Thyroid gland (tissue), 4 donors: ENCODE measurements around the gene RIC1. TPM values are rescaled to one million over a fixed set of nuclear protein-coding genes. Genes with fewer than 3 reads are reported as not detected.
A peak's percentile ranks its signal among the peaks of the same experiment; 100 is the strongest.

Experiments
- DNase-seq, 2 donors: peaks; one replicate each; pipeline ENCODE4 v3.0.0-alpha.2; 2019
- H3K27ac ChIP-seq, 3 donors: fragments of 200-600 bp; sonication (generic); 1 replicate in 2 of 3; 2 replicates in 1 of 3; pipeline ENCODE4 v1.5.1; 2016 to 2019; ENCODE audit warnings: mild to moderate bottlenecking in 1 of 3, moderate library complexity in 1 of 3
- H3K27me3 ChIP-seq: fragments of 200-600 bp; sonication (generic); one replicate; pipeline ENCODE4 v1.5.1; 2019
- H3K36me3 ChIP-seq, 2 donors: fragments of 200-600 bp; sonication (generic); one replicate each; pipeline ENCODE4 v1.5.1; 2016 to 2019
- H3K4me1 ChIP-seq, 2 donors: fragments of 200-600 bp; sonication (generic); one replicate each; pipeline ENCODE4 v1.5.1; 2017 to 2019
- H3K4me3 ChIP-seq, 3 donors: fragments of 200-600 bp; sonication (generic); replicated peaks in 1 of 3; 1 replicate in 2 of 3; 2 replicates in 1 of 3; pipeline ENCODE4 v1.5.1; 2016; ENCODE audit warnings: mild to moderate bottlenecking in 1 of 3
- H3K9me3 ChIP-seq: fragments of 200-600 bp; sonication (generic); one replicate; pipeline ENCODE4 v1.5.1; 2017
- CTCF ChIP-seq, 6 experiments: fragments of 200-600 bp in 3 of 6; fragments of 450-650 bp in 3 of 6; sonication (generic) in 3 of 6; IDR thresholded peaks; one replicate each; pipeline ENCODE4 v1.5.1; 2016 to 2019; ENCODE audit warnings: antibody characterized with exemption in 6 of 6, mild to moderate bottlenecking in 2 of 6, inconsistent platforms in 1 of 6, moderate library complexity in 1 of 6
- POLR2A ChIP-seq, 2 donors: fragments of 450-650 bp; IDR thresholded peaks; one replicate each; pipeline ENCODE4 v1.6.1; 2017; ENCODE audit warnings: antibody characterized with exemption in 2 of 2, mild to moderate bottlenecking in 2 of 2, moderate library complexity in 1 of 2
- WGBS, 2 donors: methylation state at CpG; one replicate each; pipeline ENCODE4 v1.1.5; 2017; 5-methylcytosine and 5-hydroxymethylcytosine counted together
- intact Hi-C: fragments of 100-400 bp; cut with DNase I; formaldehyde crosslinking; loops from one replicate; pipeline ENCODE4 v1.15.1; 2023
- total RNA-seq, 4 donors: library from RNA; depleted of rRNA; stranded (reverse); fragments of >200 nt; gene quantifications; one replicate each; pipeline ENCODE4 v1.2.3, GENCODE V29; 2016

RIC1 gene
- total RNA-seq, 4 donors from 2014 or later = 42.7 to 56.1 (median 44.9) TPM

GRCh38 chr9:5818424-5819142, 189.7 kb downstream of the RIC1 start:
- TF ChIP-seq POLR2A (IDR thresholded peaks at IDR 0.05) (no peak), CTCF (IDR thresholded peaks at IDR 0.05) (no peak)
- 77 to 81% methylated on average over 2 of the region's 2 CpGs for WGBS, 2 donors
- peak in 1 of 2 donors; percentile 29 for DNase-seq
- no peak overlapping the region for H3K4me3 ChIP-seq
- H3K27me3 ChIP-seq = no peaks in the 10 kb centered on the region
- H3K36me3 ChIP-seq = peaks cover 0 to 18% of the 10 kb centered on the region in 2 donors
- no peaks in the 10 kb centered on the region for H3K9me3 ChIP-seq
- H3K4me1 ChIP-seq = peaks cover 0 to 11% of the 10 kb centered on the region in 2 donors
- intact Hi-C loops = no loop called here
- H3K27ac ChIP-seq = no peak overlapping the region

- WGBS, 2 donors = 97% methylated on average over 6 of the region's 6 CpGs
- H3K27me3 ChIP-seq = no peaks in the 10 kb centered on the region
- H3K4me3 ChIP-seq = no peak overlapping the region
- H3K4me1 ChIP-seq = peaks cover 0 to 11% of the 10 kb centered on the region in 2 donors
- H3K27ac ChIP-seq = no peak overlapping the region
- H3K9me3 ChIP-seq = no peaks in the 10 kb centered on the region
- peaks cover 3 to 19% of the 10 kb centered on the region in 2 donors for H3K36me3 ChIP-seq
- no peak for DNase-seq
- TF ChIP-seq POLR2A (IDR thresholded peaks at IDR 0.05) (no peak), CTCF (IDR thresholded peaks at IDR 0.05) (no peak)
- intact Hi-C loops = no loop called here
These were observed 190.3 kb downstream of the RIC1 start for GRCh38 chr9:5819174-5819573.

GRCh38 chr9:5820425-5820824, 191.5 kb downstream of the RIC1 start:
- TF ChIP-seq POLR2A (IDR thresholded peaks at IDR 0.05) (no peak), CTCF (IDR thresholded peaks at IDR 0.05) (no peak)
- Histone ChIP-seq H3K9me3 (no peaks in the 10 kb centered on the region), H3K4me3 (no peak overlapping the region), H3K27me3 (no peaks in the 10 kb centered on the region), H3K4me1 (peaks cover 0 to 11% of the 10 kb centered on the region in 2 donors), H3K36me3 (peaks cover 3 to 22% of the 10 kb centered on the region in 2 donors), H3K27ac (peak overlapping the region in 1 of 3 donors; percentile 3)
- intact Hi-C loops = no loop called here
- WGBS, 2 donors = 46 to 71% methylated on average over 1 of the region's 1 CpG
- no peak for DNase-seq

GRCh38 chr9:5825223-5825622, 196.3 kb downstream of the RIC1 start:
- intact Hi-C loops = no loop called here
- H3K4me1 ChIP-seq = peaks cover 10 to 12% of the 10 kb centered on the region in 2 donors
- no peaks in the 10 kb centered on the region for H3K27me3 ChIP-seq
- no peak for TF ChIP-seq CTCF (IDR thresholded peaks at IDR 0.05)
- no peak for TF ChIP-seq POLR2A (IDR thresholded peaks at IDR 0.05)
- H3K36me3 ChIP-seq = peaks cover 3 to 22% of the 10 kb centered on the region in 2 donors
- 75 to 81% methylated on average over 1 of the region's 1 CpG for WGBS, 2 donors
- no peak for DNase-seq
- no peak overlapping the region for H3K27ac ChIP-seq
- H3K4me3 ChIP-seq = no peak overlapping the region
- H3K9me3 ChIP-seq = no peaks in the 10 kb centered on the region

Other genes starting within 250 kb of the RIC1 start
- gene PLGRKT, start 191.2 kb upstream of the RIC1 start, total RNA-seq = 10 to 100 TPM; 16.2 to 32.7 (median 27.7) TPM
- gene CD274, start 178.6 kb upstream of the RIC1 start, total RNA-seq = 1 to 10 TPM; 3.0 to 6.5 (median 4.9) TPM
- 1 to 10 TPM in 3 of 4 donors, under 1 TPM in 1; 0.78 to 2.6 (median 1.6) TPM for gene PDCD1LG2, start 118.6 kb upstream of the RIC1 start, total RNA-seq
- gene ERMP1, start 204.0 kb downstream of the RIC1 start, total RNA-seq = 10 to 100 TPM; 68.3 to 79.5 (median 75.2) TPM